Mesothelial cell of epicardium (in vitro differentiated cells): ENCODE results near the gene GJB2. TPM values are rescaled to one million over a fixed set of nuclear protein-coding genes. Genes with fewer than 3 reads are reported as not detected.

Experiments used
- DNase-seq, 2 experiments: peaks; one replicate each; pipeline ENCODE4 v3.0.0; 2021; ENCODE audit warnings: low spot score in 2 of 2; ENCODE audit not compliant: unreplicated experiment in 2 of 2
- H3K27ac Mint-ChIP-seq: 2 replicates; pipeline ENCODE4 v1.8.0; 2021; ENCODE audit warnings: mixed read lengths
- H3K27me3 Mint-ChIP-seq: 2 replicates; pipeline ENCODE4 v1.8.0; 2021; ENCODE audit warnings: low read depth, mixed read lengths
- H3K36me3 Mint-ChIP-seq: 2 replicates; pipeline ENCODE4 v1.8.0; 2021; ENCODE audit warnings: mixed read lengths
- H3K4me1 Mint-ChIP-seq: 2 replicates; pipeline ENCODE4 v1.8.0; 2021; ENCODE audit warnings: mixed read lengths
- H3K4me3 Mint-ChIP-seq: 2 replicates; pipeline ENCODE4 v1.8.0; 2021; ENCODE audit warnings: mild to moderate bottlenecking, moderate library complexity, mixed read lengths
- H3K9me3 Mint-ChIP-seq: 2 replicates; pipeline ENCODE4 v1.8.0; 2021; ENCODE audit warnings: mixed read lengths
- total RNA-seq: library from RNA; stranded (reverse); gene quantifications from 3 replicates; pipeline ENCODE4 v1.2.1, GENCODE V29; 2021
- TF ChIP-seq, protein P1 (sequence below): fragments of 200-600 bp; sonication (generic); IDR thresholded peaks from one replicate; pipeline ENCODE4 v1.5.0; 2021; ENCODE audit warnings: antibody characterized with exemption; ENCODE audit not compliant: unreplicated experiment

The GJB2 gene
- total RNA-seq, 1 donor from 2014 or later = 25.4 TPM

DNA sequence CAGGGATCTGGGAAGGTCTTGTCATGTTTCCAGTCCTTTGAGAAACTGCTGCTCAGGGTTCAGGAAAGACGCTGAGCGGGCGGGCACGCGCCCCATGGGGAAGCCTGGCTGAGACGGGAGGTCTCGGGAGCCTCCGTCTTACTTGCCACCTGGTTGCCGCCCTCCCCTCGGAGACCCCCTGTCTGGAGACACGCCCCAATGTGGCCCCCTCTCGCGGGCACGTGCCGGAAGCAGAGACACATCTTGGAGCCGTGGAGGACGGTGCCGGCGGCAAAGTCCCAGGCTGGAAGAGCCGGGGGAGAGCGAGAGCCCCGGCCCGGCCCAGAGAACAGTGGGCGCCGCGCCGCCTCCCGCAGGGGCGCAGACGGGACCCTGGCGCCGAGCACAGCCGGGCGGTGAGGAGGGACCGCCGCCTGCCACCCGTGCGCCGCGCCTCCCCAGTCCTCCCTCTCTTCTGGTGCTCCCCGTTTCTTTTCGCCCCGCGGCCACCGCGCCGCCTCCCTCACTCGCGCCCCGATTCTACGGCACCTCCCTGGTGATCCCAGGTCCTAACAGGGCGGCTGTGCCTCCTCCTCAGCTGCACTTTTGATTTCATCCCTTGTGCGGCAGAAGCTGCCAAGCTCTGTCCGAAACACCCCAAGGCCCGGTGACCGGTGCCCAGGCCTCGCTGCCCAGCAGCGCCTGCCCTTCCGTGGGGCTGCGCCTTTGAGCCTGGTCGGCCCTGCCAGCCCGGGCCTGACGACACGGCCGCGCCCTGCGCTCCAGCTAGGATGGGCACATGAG, 15.5 kb downstream of the GJB2 start:
- Mint-ChIP-seq H3K36me3 (no peaks in the 10 kb centered on the region), H3K9me3 (peaks cover 5% of the 10 kb centered on the region), H3K27ac (no peak overlapping the region), H3K27me3 (no peaks in the 10 kb centered on the region), H3K4me3 (no peak overlapping the region), H3K4me1 (peaks cover 39% of the 10 kb centered on the region)
- no peak for DNase-seq
- TF ChIP-seq, protein P1, sequence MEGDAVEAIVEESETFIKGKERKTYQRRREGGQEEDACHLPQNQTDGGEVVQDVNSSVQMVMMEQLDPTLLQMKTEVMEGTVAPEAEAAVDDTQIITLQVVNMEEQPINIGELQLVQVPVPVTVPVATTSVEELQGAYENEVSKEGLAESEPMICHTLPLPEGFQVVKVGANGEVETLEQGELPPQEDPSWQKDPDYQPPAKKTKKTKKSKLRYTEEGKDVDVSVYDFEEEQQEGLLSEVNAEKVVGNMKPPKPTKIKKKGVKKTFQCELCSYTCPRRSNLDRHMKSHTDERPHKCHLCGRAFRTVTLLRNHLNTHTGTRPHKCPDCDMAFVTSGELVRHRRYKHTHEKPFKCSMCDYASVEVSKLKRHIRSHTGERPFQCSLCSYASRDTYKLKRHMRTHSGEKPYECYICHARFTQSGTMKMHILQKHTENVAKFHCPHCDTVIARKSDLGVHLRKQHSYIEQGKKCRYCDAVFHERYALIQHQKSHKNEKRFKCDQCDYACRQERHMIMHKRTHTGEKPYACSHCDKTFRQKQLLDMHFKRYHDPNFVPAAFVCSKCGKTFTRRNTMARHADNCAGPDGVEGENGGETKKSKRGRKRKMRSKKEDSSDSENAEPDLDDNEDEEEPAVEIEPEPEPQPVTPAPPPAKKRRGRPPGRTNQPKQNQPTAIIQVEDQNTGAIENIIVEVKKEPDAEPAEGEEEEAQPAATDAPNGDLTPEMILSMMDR = no peak

- H3K4me3 Mint-ChIP-seq = no peak overlapping the region
- no peaks in the 10 kb centered on the region for H3K36me3 Mint-ChIP-seq
- H3K4me1 Mint-ChIP-seq = peaks cover 42% of the 10 kb centered on the region
- peak overlapping the region; percentile 43 for H3K27ac Mint-ChIP-seq
- no peaks in the 10 kb centered on the region for H3K27me3 Mint-ChIP-seq
- peaks cover 7% of the 10 kb centered on the region for H3K9me3 Mint-ChIP-seq
- DNase-seq = no peak
- TF ChIP-seq, protein P1 = no peak
These were observed 16.7 kb downstream of the GJB2 start for GRCh38 chr13:20175907-20176652.

DNA sequence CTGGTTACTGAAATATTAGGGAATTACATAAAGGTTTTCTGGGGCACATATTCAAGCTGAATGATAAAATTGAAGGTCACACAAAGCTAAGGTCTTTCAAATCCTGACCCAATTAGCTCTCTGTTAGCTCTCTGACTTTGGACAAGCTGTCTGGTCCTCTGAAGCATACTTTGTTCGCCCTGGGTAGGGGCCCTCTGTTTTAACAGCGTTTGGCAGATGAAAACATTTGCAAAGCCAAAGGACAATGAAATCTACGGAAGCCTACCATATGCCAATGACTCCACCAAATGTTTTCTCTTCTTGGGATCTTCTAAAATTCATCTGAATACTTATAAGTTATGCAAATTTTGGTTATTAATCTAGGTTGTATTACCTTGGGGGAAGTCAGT, 17.3 kb downstream of the GJB2 start:
- Mint-ChIP-seq H3K4me1 (peaks cover 45% of the 10 kb centered on the region), H3K4me3 (no peak overlapping the region), H3K36me3 (no peaks in the 10 kb centered on the region)

GRCh38 chr13:20174656-20175405, 17.9 kb downstream of the GJB2 start:
- TF ChIP-seq, protein P1 = no peak

More for the DNA sequence above, 17.3 kb downstream of the GJB2 start:
- no peaks in the 10 kb centered on the region for H3K27me3 Mint-ChIP-seq
- DNase-seq = no peak
- TF ChIP-seq, protein P1 = no peak
- peaks cover 7% of the 10 kb centered on the region for H3K9me3 Mint-ChIP-seq
- peak overlapping the region; percentile 75 for H3K27ac Mint-ChIP-seq

DNA sequence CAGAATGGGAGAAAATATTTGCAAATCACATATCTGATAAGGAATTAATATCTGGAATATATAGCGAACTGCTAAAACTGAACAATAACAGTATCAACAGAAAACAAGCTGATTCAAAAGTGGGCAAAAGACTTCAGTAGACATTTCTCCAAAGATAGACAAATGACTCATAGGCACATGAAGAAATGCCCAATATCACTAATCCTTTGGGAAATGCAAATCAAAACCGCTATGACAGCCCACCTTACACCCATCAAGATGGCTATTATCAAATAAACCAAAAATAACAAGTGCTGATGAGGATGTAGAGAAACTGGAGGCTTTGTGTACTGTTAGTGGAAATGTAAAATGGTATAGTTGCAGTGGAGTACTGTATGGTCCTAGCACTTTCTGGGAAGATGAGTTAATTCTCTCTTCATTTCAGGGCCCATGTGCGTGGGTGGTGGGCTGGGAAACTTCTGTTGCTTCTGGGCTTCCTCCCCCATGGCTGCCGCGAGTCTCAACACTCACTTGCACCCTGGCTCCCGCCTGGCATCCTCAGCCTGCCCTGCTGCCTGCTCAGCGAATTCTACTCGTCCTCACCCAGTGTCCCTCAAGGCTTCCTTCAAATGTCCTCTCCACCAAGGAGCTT, 19.5 kb downstream of the GJB2 start:
- Mint-ChIP-seq H3K4me1 (peaks cover 43% of the 10 kb centered on the region), H3K36me3 (no peaks in the 10 kb centered on the region), H3K4me3 (no peak overlapping the region), H3K27me3 (no peaks in the 10 kb centered on the region), H3K9me3 (peaks cover 7% of the 10 kb centered on the region), H3K27ac (no peak overlapping the region)
- TF ChIP-seq, protein P1 = no peak
- DNase-seq = no peak

More at GRCh38 chr13:20174656-20175405, 17.9 kb downstream of the GJB2 start:
- H3K9me3 Mint-ChIP-seq = peaks cover 7% of the 10 kb centered on the region
- no peak for DNase-seq
- H3K4me3 Mint-ChIP-seq = no peak overlapping the region
- peaks cover 45% of the 10 kb centered on the region for H3K4me1 Mint-ChIP-seq
- no peaks in the 10 kb centered on the region for H3K27me3 Mint-ChIP-seq
- peak overlapping the region; percentile 75 for H3K27ac Mint-ChIP-seq
- H3K36me3 Mint-ChIP-seq = no peaks in the 10 kb centered on the region
